Activated CD8-positive, alpha-beta T cell treated with anti-CD3 and anti-CD28 coated beads, Interleukin-2, amount 10 ng/mL, durations not matched to agents 7 days and 5 days (primary cell): ENCODE data around the gene IGF2BP3. TPM values are rescaled to one million over a fixed set of nuclear protein-coding genes. Genes with fewer than 3 reads are reported as not detected.
A peak's percentile ranks its signal among the peaks of the same experiment; 100 is the strongest.

Experiments used
- ATAC-seq: fragments of 150-1000 bp; cut with Tn5 transposase; one replicate; pipeline ENCODE4 v1.10.0; 2021; ENCODE audit warnings: moderate library complexity
- CTCF ChIA-PET: fragments of 350-600 bp; sonication (Branson Sonifier 250); formaldehyde crosslinking; loops from one replicate; lab custom pipeline; 2021; ENCODE audit warnings: antibody characterized with exemption; lab: Charles Lee
- POLR2A ChIA-PET: fragments of 350-600 bp; sonication (Branson Sonifier 250); formaldehyde crosslinking; loops from one replicate; lab custom pipeline; 2021; ENCODE audit warnings: antibody characterized with exemption; lab: Charles Lee
- DNase-seq: peaks from one replicate; pipeline ENCODE4 v3.0.0-alpha.2; 2020
- H3K27ac Mint-ChIP-seq: one replicate; pipeline ENCODE4 v1.8.0; 2021; ENCODE audit warnings: mild to moderate bottlenecking, mixed read lengths
- H3K27me3 Mint-ChIP-seq: one replicate; pipeline ENCODE4 v1.8.0; 2021; ENCODE audit warnings: low read depth, mixed read lengths
- H3K36me3 Mint-ChIP-seq: one replicate; pipeline ENCODE4 v1.8.0; 2021; ENCODE audit warnings: low read depth, mixed read lengths
- H3K4me1 Mint-ChIP-seq: one replicate; pipeline ENCODE4 v1.8.0; 2021; ENCODE audit warnings: low read depth, mixed read lengths
- H3K4me3 Mint-ChIP-seq: one replicate; pipeline ENCODE4 v1.8.0; 2021; ENCODE audit warnings: mild to moderate bottlenecking, mixed read lengths
- H3K9me3 Mint-ChIP-seq: one replicate; pipeline ENCODE4 v1.8.0; 2022; ENCODE audit warnings: mixed read lengths; ENCODE audit not compliant: insufficient read depth
- total RNA-seq, 2 experiments: library from RNA; stranded (reverse); gene quantifications; one replicate each; pipeline ENCODE4 v1.2.3, GENCODE V29; 2021

The IGF2BP3 gene
- total RNA-seq, 2 experiments from 2014 or later: 0.52 to 0.55 TPM

- Mint-ChIP-seq H3K27ac (no peak overlapping the region), H3K4me1 (peaks cover 9% of the 10 kb centered on the region), H3K4me3 (no peak overlapping the region), H3K9me3 (no peaks in the 10 kb centered on the region), H3K27me3 (peaks cover 9% of the 10 kb centered on the region), H3K36me3 (no peaks in the 10 kb centered on the region)
- CTCF ChIA-PET: interaction anchor here (0.7 to 1.6 kb wide), 5 partner anchors 10 to 278 kb away, joined by 3 to 6 read pairs (median 3); no protein-coding TSS in a partner anchor
- no peak for ATAC-seq
- no peak for DNase-seq
- POLR2A ChIA-PET: interaction anchor here (0.7 kb wide), 1 partner anchor 31 kb away, joined by 3 read pairs; no protein-coding TSS in a partner anchor
Observed at GRCh38 chr7:23268746-23269145, 201.5 kb downstream of the IGF2BP3 start.

- Mint-ChIP-seq H3K36me3 (no peaks in the 10 kb centered on the region), H3K27ac (no peak overlapping the region), H3K4me1 (peaks cover 4% of the 10 kb centered on the region), H3K27me3 (peaks cover 9% of the 10 kb centered on the region), H3K9me3 (no peaks in the 10 kb centered on the region), H3K4me3 (no peak overlapping the region)
- ATAC-seq (no peak), DNase-seq (no peak)
- ChIA-PET CTCF (interaction anchor here (0.8 to 1.6 kb wide), 4 partner anchors 10 to 277 kb away, joined by 3 to 6 read pairs (median 3); no protein-coding TSS in a partner anchor), POLR2A (interaction anchor here (0.7 kb wide), 1 partner anchor 31 kb away, joined by 3 read pairs; no protein-coding TSS in a partner anchor)
Observed at GRCh38 chr7:23268167-23268566, 202.1 kb downstream of the IGF2BP3 start.

- POLR2A ChIA-PET: no interaction called here
- H3K27me3 Mint-ChIP-seq: peaks cover 6% of the 10 kb centered on the region
- H3K4me3 Mint-ChIP-seq: no peak overlapping the region
- H3K27ac Mint-ChIP-seq: no peak overlapping the region
- no peaks in the 10 kb centered on the region for H3K9me3 Mint-ChIP-seq
- CTCF ChIA-PET: interaction anchor here (0.9 to 1.6 kb wide), 3 partner anchors 11 to 181 kb away, joined by 3 read pairs; no protein-coding TSS in a partner anchor
- H3K36me3 Mint-ChIP-seq: no peaks in the 10 kb centered on the region
- no peaks in the 10 kb centered on the region for H3K4me1 Mint-ChIP-seq
- ATAC-seq (no peak), DNase-seq (no peak)
Observed at GRCh38 chr7:23267357-23267756, 202.9 kb downstream of the IGF2BP3 start.

- CTCF ChIA-PET: interaction anchor here (0.9 kb wide), 1 partner anchor 181 kb away, joined by 3 read pairs; no protein-coding TSS in a partner anchor
- Mint-ChIP-seq H3K27me3 (peaks cover 3% of the 10 kb centered on the region), H3K9me3 (no peaks in the 10 kb centered on the region), H3K4me3 (no peak overlapping the region), H3K36me3 (no peaks in the 10 kb centered on the region), H3K27ac (no peak overlapping the region), H3K4me1 (no peaks in the 10 kb centered on the region)
- ATAC-seq: no peak
- DNase-seq: no peak
- POLR2A ChIA-PET: no interaction called here
Observed at GRCh38 chr7:23266918-23267317, 203.4 kb downstream of the IGF2BP3 start.

GRCh38 chr7:23264916-23265458 lies 205.3 kb downstream of the IGF2BP3 start:
- Mint-ChIP-seq H3K27ac (no peak overlapping the region), H3K9me3 (no peaks in the 10 kb centered on the region), H3K4me1 (no peaks in the 10 kb centered on the region), H3K4me3 (no peak overlapping the region), H3K36me3 (no peaks in the 10 kb centered on the region), H3K27me3 (peaks cover 3% of the 10 kb centered on the region)
- ChIA-PET POLR2A (no interaction called here), CTCF (interaction anchor here (1.6 to 3.8 kb wide), 3 partner anchors 7 to 280 kb away, joined by 4 to 54 read pairs (median 8); no protein-coding TSS in a partner anchor)
- DNase-seq: no peak
- ATAC-seq: no peak

GRCh38 chr7:23261843-23262452 lies 208.3 kb downstream of the IGF2BP3 start:
- DNase-seq: peak; percentile 73
- Mint-ChIP-seq H3K9me3 (no peaks in the 10 kb centered on the region), H3K4me1 (no peaks in the 10 kb centered on the region), H3K27me3 (peaks cover 7% of the 10 kb centered on the region), H3K36me3 (no peaks in the 10 kb centered on the region), H3K4me3 (no peak overlapping the region), H3K27ac (no peak overlapping the region)
- peak; percentile 94 for ATAC-seq
- ChIA-PET CTCF (interaction anchor here (0.6 to 3.8 kb wide), 9 partner anchors 8 to 285 kb away, joined by 3 to 54 read pairs (median 3); no protein-coding TSS in a partner anchor), POLR2A (no interaction called here)

GRCh38 chr7:23260371-23260770 lies 209.9 kb downstream of the IGF2BP3 start:
- POLR2A ChIA-PET: no interaction called here
- Mint-ChIP-seq H3K27ac (no peak overlapping the region), H3K36me3 (no peaks in the 10 kb centered on the region), H3K9me3 (no peaks in the 10 kb centered on the region), H3K27me3 (peaks cover 12% of the 10 kb centered on the region), H3K4me1 (no peaks in the 10 kb centered on the region), H3K4me3 (no peak overlapping the region)
- ATAC-seq (no peak), DNase-seq (no peak)
- CTCF ChIA-PET: interaction anchor here (1.2 to 3.8 kb wide), 5 partner anchors 12 to 286 kb away, joined by 3 to 26 read pairs (median 4); no protein-coding TSS in a partner anchor

Other genes starting within 250 kb of the IGF2BP3 start
- under 1 TPM; 0.21 to 0.29 TPM for gene GPNMB, start 223.7 kb downstream of the IGF2BP3 start, total RNA-seq
- 10 to 100 TPM; 53.3 to 55.0 TPM for gene MALSU1, start 171.2 kb downstream of the IGF2BP3 start, total RNA-seq
- 100 to 1,000 TPM; 108 to 113 TPM for gene TRA2A, start 61.5 kb upstream of the IGF2BP3 start, total RNA-seq
- gene CCDC126, start 126.9 kb upstream of the IGF2BP3 start, total RNA-seq: 1 to 10 TPM; 6.2 to 6.3 TPM
- gene FAM221A, start 209.7 kb upstream of the IGF2BP3 start, total RNA-seq: 1 to 10 TPM; 4.7 to 5.4 TPM
- gene STK31, start 239.7 kb upstream of the IGF2BP3 start, total RNA-seq: under 1 TPM in 1 of 2 experiments, not detected in 1; 0.16 TPM